GM08714 (cell line): Measurements from ENCODE around the gene FMN1.

Source experiments
- H3K4me3 ChIP-seq: fragments of 200-500 bp; sonication (Bioruptor generic); 2 replicates; pipeline ENCODE4 v1.5.1; 2014; ENCODE audit warnings: mild to moderate bottlenecking, low read length, inconsistent platforms
- ZNF274 ChIP-seq: IDR thresholded peaks from 2 replicates; pipeline ENCODE4 v1.6.1; 2012; ENCODE audit warnings: mild to moderate bottlenecking, low read depth, low read length

FMN1 gene

DNA sequence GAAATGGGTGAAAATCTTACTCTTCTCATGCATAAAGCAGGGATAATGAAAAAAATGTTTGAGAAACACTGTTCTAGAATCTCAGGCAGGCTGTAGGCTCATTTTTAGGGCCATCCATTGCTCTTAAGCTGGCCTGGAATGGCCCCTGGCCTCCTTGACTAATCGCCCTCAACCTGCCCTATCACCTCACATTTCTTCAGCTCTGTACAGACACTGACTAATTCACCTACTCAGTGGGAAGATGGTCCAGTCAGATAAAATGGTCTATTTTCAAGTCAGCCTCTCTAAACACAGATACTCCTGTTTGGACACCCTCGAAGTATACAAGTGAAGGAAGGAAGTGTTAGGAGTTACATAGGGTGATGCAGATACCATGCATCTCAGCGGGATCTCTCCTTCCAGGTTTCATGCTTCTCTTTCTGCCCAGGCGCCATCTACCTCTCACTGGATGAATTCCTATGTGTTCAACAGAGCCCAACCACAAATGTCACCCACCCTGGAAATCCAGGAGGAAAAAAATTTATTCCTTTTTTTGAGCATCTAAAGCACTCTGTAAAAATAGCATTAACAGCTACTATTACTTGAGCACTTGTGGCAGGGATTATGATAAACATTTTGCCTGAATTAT lies 12.1 kb downstream of the FMN1 start:
- no peak for TF ChIP-seq ZNF274
- no peak overlapping the region for H3K4me3 ChIP-seq

DNA sequence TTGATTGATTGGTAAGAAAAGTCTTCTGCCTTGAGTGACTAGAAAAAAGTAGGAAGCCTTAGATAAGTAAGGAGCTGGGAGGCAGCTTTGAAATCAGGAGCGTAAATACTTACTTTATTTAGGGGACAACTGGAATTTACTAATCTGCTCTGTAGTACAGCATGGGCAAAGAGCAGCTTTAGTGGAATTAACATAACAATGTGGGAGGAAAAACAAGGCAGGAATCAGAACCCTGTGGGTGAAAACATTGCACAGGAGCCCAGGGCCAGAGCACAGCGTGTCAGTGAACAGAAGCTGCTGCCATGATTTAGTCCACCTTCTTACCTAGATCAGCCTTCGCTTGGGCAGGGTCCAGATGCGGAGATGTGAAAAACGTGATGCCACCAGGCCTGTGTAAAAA lies 14.6 kb downstream of the FMN1 start:
- no peak overlapping the region for H3K4me3 ChIP-seq
- TF ChIP-seq ZNF274, result no peak

DNA sequence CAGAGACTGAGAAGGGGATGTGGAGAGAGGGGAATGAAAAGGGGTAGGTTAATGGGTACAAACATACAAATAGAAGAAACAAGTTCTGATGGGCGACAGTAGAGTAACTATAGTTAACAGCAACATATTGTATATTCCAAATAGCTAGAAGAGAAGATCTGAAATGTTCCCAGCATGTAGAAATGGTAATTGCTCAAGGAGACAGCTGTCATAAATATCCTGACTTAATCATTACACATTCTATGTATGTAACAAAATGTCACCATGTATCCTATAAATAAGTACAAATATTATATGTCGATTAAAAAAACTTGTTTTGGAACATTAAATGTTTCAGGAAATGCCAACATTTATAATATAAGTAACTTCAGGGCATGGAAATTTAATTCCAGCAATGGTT lies 23.3 kb downstream of the FMN1 start:
- no peak for TF ChIP-seq ZNF274
- no peak overlapping the region for H3K4me3 ChIP-seq

DNA sequence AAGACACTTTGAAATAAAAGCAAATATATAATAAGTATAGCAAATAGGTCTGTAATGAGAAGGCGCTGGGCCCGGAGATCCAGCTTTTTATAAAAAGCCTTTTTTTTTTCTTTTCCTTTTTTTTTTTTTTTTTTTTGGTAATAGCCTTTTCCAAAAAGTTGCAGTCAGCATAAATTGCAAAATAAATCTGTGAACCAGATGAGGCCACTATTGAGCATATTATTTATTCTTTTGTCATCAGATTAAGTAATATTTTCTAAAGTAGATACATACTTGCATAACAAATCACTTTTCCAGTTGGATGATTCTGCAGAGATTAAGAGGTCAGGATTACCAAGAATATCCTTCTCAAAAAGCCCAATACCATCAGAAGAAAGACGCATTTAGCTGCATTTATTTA lies 24.9 kb downstream of the FMN1 start:
- TF ChIP-seq ZNF274, result no peak
- no peak overlapping the region for H3K4me3 ChIP-seq

DNA sequence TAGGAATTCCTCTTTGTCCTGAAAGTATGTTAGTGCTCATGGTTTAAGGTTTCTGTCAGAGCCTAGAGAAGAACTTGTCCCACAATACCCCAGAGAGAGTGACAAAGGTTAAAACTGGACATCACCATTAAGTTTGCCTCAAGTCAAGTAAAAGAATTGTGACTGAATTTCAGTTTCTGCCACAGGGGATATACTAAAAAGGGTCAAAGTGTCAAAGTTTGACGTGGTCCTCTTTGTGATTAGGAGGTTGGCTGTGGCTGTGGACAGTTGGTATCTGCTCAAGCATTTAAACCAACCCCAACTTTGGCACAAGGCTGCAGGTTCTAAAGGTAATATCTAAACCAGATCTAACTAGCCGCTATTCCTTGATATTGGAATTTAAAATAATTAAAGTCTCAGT lies 26.1 kb downstream of the FMN1 start:
- no peak for TF ChIP-seq ZNF274
- no peak overlapping the region for H3K4me3 ChIP-seq

DNA sequence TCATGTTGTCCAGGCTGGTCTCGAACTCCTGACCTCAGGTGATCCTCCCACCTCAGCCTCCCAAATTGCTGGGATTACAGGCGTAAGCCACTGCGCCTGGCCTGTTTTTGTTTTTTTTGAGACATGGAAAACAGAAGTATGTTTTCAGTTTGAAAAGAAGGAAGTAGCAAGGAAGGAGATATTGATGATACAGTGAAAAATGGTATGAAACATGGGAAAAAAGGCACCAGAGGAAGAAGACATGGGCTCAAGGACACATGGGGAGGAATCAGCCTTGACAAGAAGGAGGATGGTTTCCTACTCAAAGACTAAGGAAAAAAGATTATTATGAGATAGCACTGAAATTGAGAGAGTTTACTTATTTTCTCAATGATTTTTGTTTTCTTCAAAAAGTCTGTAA lies 30.7 kb downstream of the FMN1 start:
- no peak overlapping the region for H3K4me3 ChIP-seq
- no peak for TF ChIP-seq ZNF274

DNA sequence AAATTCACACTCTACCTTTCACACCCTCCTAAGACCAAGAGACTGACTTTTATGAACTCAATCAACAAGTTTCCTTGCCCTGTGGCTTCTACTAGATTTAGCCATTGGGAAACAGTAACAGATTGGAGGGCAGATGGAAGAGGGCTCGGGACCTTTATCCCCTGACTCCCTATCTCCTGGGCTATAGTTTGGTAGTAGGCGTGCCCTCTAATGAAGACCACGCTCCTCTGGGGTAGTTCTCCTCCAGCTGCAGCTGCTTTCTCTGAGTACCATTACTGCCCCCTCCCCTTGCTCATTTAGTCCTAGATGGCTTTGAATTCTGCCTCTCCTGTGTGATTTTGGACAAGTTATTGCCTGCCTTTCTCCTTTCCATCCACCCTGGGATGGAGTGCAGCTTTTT lies 33.3 kb downstream of the FMN1 start:
- no peak overlapping the region for H3K4me3 ChIP-seq
- TF ChIP-seq ZNF274, result no peak

DNA sequence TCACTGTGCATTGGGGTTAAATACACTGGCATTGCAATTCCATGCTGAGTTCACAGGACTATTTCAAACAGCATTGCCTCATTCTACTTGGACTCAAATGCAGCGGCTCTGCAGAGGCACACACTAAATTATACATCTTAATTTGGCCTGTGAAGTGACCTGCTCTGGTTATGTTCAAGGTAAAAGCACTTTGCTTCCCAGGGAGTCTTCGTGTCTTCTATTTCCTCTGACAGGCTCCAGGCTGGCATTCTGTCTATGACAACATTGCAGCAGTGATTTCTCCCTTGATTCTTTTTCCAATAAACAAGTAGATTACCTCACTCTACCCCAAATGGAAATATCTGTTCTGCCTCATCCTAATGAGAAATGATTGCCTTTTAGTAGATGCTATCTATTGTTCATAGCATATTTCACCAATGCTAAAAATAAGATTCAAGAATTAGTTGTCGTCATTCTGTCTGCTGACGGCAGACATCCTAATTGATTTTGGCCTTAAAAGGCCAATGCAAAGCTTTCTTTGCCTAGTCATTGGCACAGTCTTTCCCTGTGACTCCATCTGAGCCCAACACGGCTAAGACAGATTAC lies 33.8 kb downstream of the FMN1 start:
- no peak overlapping the region for H3K4me3 ChIP-seq
- no peak for TF ChIP-seq ZNF274

DNA sequence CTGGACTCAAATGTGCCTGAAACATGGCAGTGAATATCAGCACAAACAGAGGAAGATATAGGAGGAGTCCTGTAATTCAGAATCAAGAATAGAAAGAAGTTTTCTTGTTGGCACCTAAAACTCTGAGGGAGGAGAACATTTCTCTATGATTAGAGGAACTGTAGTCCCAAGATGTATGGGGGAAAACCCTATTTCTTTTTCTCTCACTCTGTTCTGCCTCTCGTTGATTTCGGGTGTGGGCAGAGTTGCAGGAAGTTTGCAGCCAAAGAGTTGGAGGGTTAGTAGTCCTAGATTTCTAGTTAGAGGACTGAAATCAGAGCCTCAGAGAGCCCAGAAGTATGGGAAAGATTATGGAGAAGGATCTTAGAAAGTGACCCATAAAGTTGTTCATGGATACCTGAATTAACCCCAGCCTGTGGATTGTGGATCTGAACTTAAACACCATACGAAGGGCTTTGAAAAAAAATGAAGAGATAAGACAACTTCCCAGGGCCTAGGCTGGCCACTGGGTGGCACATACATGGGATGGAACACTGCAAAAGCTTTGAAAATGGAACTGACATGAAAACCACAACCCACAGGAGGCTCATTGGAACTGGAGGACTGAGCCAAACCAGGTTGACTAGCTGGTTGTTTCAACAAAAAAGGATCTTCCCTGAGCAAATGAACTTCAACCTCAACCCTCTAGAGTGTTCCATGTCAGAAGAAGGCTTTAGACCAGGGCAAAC lies 34.6 kb downstream of the FMN1 start:
- H3K4me3 ChIP-seq, result no peak overlapping the region
- TF ChIP-seq ZNF274, result no peak

DNA sequence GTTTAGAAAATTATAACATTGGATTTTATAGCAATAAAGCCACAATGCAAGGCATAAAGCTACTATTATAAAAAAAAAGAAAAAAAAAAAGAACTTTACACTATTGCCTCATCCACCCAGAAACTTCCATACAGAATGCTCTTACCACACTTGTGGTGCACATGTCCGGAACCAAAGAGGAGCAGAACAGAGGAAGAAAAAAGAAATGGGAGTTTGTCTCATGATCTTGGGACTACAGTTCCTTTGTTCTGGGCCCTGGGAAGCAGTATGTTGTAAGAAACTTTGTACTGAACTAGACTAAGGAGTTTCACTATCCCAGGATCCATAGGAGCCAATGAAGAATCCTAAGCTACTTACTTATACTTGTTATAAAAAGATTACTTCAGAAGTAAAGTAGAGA lies 36.1 kb downstream of the FMN1 start:
- H3K4me3 ChIP-seq, result no peak overlapping the region
- TF ChIP-seq ZNF274, result no peak

DNA sequence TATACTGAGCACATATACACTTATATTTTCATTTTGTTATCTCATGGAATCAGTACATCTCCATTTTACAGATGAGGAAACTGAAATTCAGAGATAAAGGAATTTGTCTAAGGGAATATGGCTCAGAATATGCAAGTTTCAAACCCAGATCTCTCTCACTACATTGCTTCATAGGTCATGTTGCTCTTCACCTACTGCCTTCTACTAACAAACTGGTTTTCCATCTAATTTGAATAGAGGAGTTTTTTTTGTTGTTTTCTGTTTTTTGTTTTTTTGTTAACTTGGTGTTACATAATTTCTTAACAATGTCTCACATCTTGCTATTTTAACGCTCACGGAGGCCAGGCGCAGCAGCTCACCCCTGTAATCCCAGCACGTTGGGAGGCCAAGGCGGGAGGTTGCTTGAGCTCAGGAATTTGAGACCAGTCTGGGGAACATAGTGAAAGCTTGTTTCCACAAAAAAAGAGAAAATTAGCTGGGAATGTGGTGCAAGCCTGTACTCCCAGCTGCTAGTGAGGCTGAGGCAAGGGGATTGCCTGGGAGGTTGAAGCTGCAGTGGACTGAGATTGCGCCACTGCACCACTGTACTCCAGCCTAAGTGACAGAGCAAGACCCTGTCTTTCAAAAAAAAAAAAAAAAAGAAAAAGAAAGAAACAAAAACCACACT lies 37.0 kb downstream of the FMN1 start:
- no peak for TF ChIP-seq ZNF274

DNA sequence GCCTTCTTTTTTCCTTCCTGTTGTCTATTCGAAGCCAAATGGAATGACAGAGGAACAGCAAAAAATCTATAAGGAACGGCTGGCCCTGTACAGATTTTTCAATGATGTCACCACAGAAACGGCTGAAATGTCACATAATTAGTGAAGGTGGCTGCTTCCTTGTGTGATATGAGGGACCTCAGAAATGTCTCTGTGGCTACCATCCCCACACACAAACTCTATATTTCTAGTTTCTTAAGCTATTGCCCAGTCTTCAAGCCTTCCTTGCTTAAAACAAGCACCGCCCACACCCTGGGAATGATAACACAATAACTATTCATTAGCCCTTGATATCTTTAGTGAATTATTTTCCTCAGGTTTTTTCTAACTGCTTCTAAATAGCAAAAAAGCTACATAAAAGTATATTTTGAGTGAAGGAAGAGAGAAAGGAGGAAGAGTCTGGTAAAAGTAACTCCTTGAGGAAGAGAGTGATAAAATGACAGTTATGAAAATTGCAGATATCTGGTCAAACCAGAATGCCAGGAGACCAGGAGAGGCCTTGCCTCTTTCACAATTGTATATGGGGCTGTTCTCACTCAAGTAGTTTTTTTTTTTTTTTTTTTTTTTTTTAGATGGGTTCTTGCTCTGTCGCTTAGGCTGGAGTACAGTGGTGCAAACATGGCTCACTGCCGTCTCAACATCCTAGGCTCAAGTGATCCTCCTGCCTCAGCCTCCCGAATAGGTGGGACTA lies 38.7 kb downstream of the FMN1 start:
- no peak for TF ChIP-seq ZNF274
- H3K4me3 ChIP-seq, result no peak overlapping the region

More for the DNA sequence above, 37.0 kb downstream of the FMN1 start:
- no peak overlapping the region for H3K4me3 ChIP-seq

DNA sequence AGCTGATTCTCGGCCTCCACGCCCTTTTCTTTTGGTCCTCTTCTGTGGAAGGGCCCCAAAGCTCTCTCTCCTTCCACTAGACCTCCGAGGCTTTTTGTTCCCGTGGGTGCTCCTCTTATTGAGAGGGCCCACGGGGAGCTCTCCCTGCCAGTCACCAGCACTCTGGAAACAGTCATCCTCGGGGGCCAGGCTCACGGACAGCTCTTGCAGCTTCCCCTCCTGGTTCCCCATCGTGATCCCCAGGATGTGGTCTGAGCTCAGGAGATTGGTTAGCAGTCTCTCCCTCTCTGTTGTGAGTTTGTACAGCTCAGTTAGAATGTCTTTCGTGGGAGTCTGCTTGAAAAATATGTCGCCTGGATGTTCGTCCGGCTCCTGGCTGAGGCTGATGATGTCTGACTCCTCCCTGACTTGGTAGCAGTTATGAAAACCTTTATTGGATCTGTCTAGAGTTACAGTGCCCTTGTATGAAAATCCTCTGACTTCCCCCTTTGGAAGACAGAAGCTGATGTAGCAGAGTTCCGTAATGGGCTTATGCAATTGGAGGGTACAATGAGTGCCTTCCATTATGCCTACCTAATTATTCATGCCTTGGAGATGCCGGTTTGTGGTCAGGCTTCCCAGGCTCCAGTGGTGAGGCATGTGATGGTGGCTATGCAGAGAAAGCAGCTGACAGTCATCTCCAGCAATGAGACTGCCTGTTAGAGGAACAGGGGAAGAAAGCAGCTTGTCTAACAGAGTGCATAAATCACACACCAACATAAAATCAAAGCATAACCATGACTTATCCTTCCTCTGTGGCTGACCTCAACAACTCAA lies 40.0 kb downstream of the FMN1 start:
- H3K4me3 ChIP-seq, result no peak overlapping the region
- TF ChIP-seq ZNF274, result no peak
